K562 (cell line): ENCODE measurements around the gene PLEKHH3. TPM values are rescaled to one million over a fixed set of nuclear protein-coding genes. Genes with fewer than 3 reads are reported as not detected.
A peak's percentile ranks its signal among the peaks of the same experiment; 100 is the strongest.

Source experiments
- ATAC-seq: fragments of 200-7000 bp; cut with Tn5 transposase; 3 replicates; pipeline ENCODE4 v1.9.1; 2020; ENCODE audit warnings: moderate library complexity
- BruUV-seq: library from RNA; stranded (reverse); fragments of 400-500 nt; replicated peaks from 2 replicates; lab custom pipeline; 2021; lab: Mats Ljungman, UMichigan
- CTCF ChIA-PET: fragments of 300-600 bp; formaldehyde crosslinking; extraction: SDS; loops from one replicate; lab custom pipeline; 2021; ENCODE audit warnings: low intra/inter-chr PET ratio; lab: Yijun Ruan, JAX
- POLR2A ChIA-PET: fragments of 300-600, 350-650 bp; sonication (Branson Sonifier 250); formaldehyde crosslinking; extraction: SDS; loops from one replicate; lab custom pipeline; 2021; ENCODE audit warnings: antibody characterized with exemption, inconsistent platforms; lab: Yijun Ruan, JAX
- DNase-seq, 4 experiments: peaks; one replicate each; pipeline versions ENCODE4 v3.0.0 to v3.0.0-alpha.2; 2011 to 2018; ENCODE audit warnings: low spot score in 3 of 4, mixed read lengths in 3 of 4; ENCODE audit errors: extremely low read depth in 1 of 4
- FAIRE-seq: peaks from 2 replicates; lab custom pipeline; 2011; peaks lifted over from hg19 to GRCh38; lab: Jason Lieb, UNC
- H2AFZ ChIP-seq: 2 replicates; pipeline ENCODE4 v1.6.0; 2011; ENCODE audit warnings: low read depth, low read length, control low read depth, inconsistent platforms
- H3K27ac ChIP-seq: fragments of 200-600 bp; 3 replicates; pipeline ENCODE4 v1.8.0; 2011; ENCODE audit warnings: low read depth, mild to moderate bottlenecking, control low read depth, inconsistent platforms, low read length, moderate library complexity, mixed read lengths; ENCODE audit errors: extremely low read depth
- H3K27me3 ChIP-seq, 2 experiments: fragments of 300-600 bp in 1 of 2; 2 replicates in 1 of 2; 3 replicates in 1 of 2; pipeline versions ENCODE4 v1.6.0 to v1.8.0; 2011; ENCODE audit warnings: inconsistent platforms in 2 of 2, low read length in 2 of 2, mild to moderate bottlenecking in 1 of 2, mixed read lengths in 1 of 2, moderate library complexity in 1 of 2; ENCODE audit not compliant: control insufficient read depth in 2 of 2, insufficient read depth in 2 of 2
- H3K36me3 ChIP-seq: fragments of 300-600 bp; 3 replicates; pipeline ENCODE4 v1.8.0; 2011; ENCODE audit warnings: mild to moderate bottlenecking, low read length, inconsistent platforms; ENCODE audit not compliant: control insufficient read depth, insufficient read depth
- H3K4me1 ChIP-seq, 2 experiments: fragments of 200-600 bp in 1 of 2; replicated peaks in 1 of 2; 2 replicates in 1 of 2; 3 replicates in 1 of 2; pipeline versions ENCODE4 v1.5.1 to v1.8.0; 2011; ENCODE audit warnings: inconsistent platforms in 2 of 2, low read length in 2 of 2, mild to moderate bottlenecking in 1 of 2, mixed read lengths in 1 of 2, moderate library complexity in 1 of 2; ENCODE audit not compliant: control insufficient read depth in 2 of 2, insufficient read depth in 2 of 2
- H3K4me2 ChIP-seq: 2 replicates; pipeline ENCODE4 v1.6.1; 2011; ENCODE audit warnings: low read length, control low read depth, inconsistent platforms, mixed read lengths; ENCODE audit not compliant: insufficient read depth
- H3K4me3 ChIP-seq: fragments of 200-600 bp; sonication (generic), shearing (Covaris generic); 2 replicates; pipeline ENCODE4 v1.5.1; 2016; ENCODE audit warnings: control low read depth, inconsistent platforms
- H3K79me2 ChIP-seq: fragments of 200-600 bp; 3 replicates; pipeline ENCODE4 v1.8.0; 2011; ENCODE audit warnings: low read length, inconsistent platforms; ENCODE audit not compliant: control insufficient read depth, insufficient read depth
- H3K9ac ChIP-seq, 2 experiments: 2 replicates each; pipeline versions ENCODE4 v1.6.0 to v1.6.1; 2011; ENCODE audit warnings: low read depth in 2 of 2, low read length in 2 of 2, control low read depth in 1 of 2, inconsistent platforms in 1 of 2, mild to moderate bottlenecking in 1 of 2, mixed read lengths in 1 of 2; ENCODE audit not compliant: insufficient read depth in 1 of 2
- H3K9me1 ChIP-seq: one replicate; pipeline ENCODE4 v1.6.0; 2011; ENCODE audit warnings: inconsistent platforms, mild to moderate bottlenecking, low read length, moderate library complexity; ENCODE audit not compliant: control insufficient read depth, insufficient read depth
- H3K9me3 ChIP-seq: replicated peaks from 2 replicates; pipeline ENCODE4 v1.5.1; 2011; ENCODE audit warnings: low read depth, low read length, inconsistent platforms; ENCODE audit not compliant: control insufficient read depth, insufficient read depth
- H4K20me1 ChIP-seq: replicated peaks from 2 replicates; pipeline ENCODE4 v1.6.1; 2011; ENCODE audit warnings: low read length, inconsistent platforms, mixed read lengths; ENCODE audit not compliant: control insufficient read depth, insufficient read depth
- CCNT2 ChIP-seq: IDR thresholded peaks from 2 replicates; pipeline ENCODE4 v1.6.1; 2011; ENCODE audit warnings: borderline replicate concordance, low read depth, mild to moderate bottlenecking, moderate library complexity, mixed read lengths, low read length; ENCODE audit not compliant: insufficient read length; ENCODE audit errors: extremely low read depth
- CEBPB ChIP-seq: fragments of 450-650 bp; IDR thresholded peaks from 2 replicates; pipeline ENCODE4 v1.6.1; 2016; ENCODE audit warnings: missing genetic modification characterization, missing compliant biosample characterization
- FOXP1 ChIP-seq: sonication (generic); formaldehyde crosslinking; IDR thresholded peaks from 2 replicates; pipeline ENCODE4 v1.8.0; 2022; ENCODE audit warnings: mild to moderate bottlenecking, missing genetic modification reagents
- FUS ChIP-seq: fragments of 200-400 bp; formaldehyde crosslinking; optimal IDR thresholded peaks from 2 replicates; pipeline ENCODE3; 2017; ENCODE audit warnings: low read depth, low read length
- HEY1 ChIP-seq: fragments of 250-450 bp; sonication (Bioruptor Pico); IDR thresholded peaks from 2 replicates; pipeline ENCODE4 v1.5.0; 2020; ENCODE audit warnings: mild to moderate bottlenecking, moderate library complexity, borderline replicate concordance
- HLTF ChIP-seq: fragments of 450-650 bp; IDR thresholded peaks from 2 replicates; pipeline ENCODE4 v1.6.1; 2016
- NFRKB ChIP-seq: fragments of 450-650 bp; IDR thresholded peaks from 2 replicates; pipeline ENCODE4 v1.6.1; 2016; ENCODE audit warnings: low read depth
- PHTF2 ChIP-seq: fragments of 250-450 bp; sonication (Bioruptor Pico); IDR thresholded peaks from 2 replicates; pipeline ENCODE4 v1.5.0; 2021; ENCODE audit warnings: mild to moderate bottlenecking
- POLR2AphosphoS2 ChIP-seq: IDR thresholded peaks from 2 replicates; pipeline ENCODE4 v1.6.1; 2012; ENCODE audit warnings: low read length, improper control_type of control experiment
- SMARCE1 ChIP-seq: fragments of 450-650 bp; IDR thresholded peaks from 2 replicates; pipeline ENCODE4 v1.7.1; 2016; ENCODE audit warnings: mild to moderate bottlenecking
- ZFP1 ChIP-seq: fragments of 450-650 bp; formaldehyde crosslinking; IDR thresholded peaks from 2 replicates; pipeline ENCODE4 v1.4.0; 2020; ENCODE audit warnings: mild to moderate bottlenecking, mixed read lengths
- ZNF699 ChIP-seq: fragments of 250-450 bp; sonication (Bioruptor Pico); IDR thresholded peaks from 2 replicates; pipeline ENCODE4 v1.8.0; 2021; ENCODE audit warnings: mild to moderate bottlenecking, moderate library complexity; ENCODE audit not compliant: insufficient replicate concordance
- ZNF77 ChIP-seq: fragments of 250-450 bp; sonication (Bioruptor Pico); IDR thresholded peaks from 2 replicates; pipeline ENCODE4 v1.5.0; 2020
- WGBS: fragments of 100-300 bp; shearing (Covaris generic); methylation state at CpG from one replicate; pipeline ENCODE4 v1.1.6; 2016; ENCODE audit warnings: low coverage, mixed read lengths; ENCODE audit not compliant: insufficient coverage; ENCODE audit errors: missing lambda C conversion rate; 5-methylcytosine and 5-hydroxymethylcytosine counted together
- in situ Hi-C: fragments of 300-500 bp; cut with MboI; formaldehyde crosslinking; loops from 4 replicates; pipeline ENCODE4 v1.15.0; 2018; ENCODE audit warnings: inconsistent platforms, mixed read lengths
- intact Hi-C: fragments of 100-400 bp; cut with micrococcal nuclease; formaldehyde crosslinking; loops from 2 replicates; pipeline ENCODE4 v1.14.2; 2022
- polyA plus RNA-seq, 8 experiments: library from polyadenylated mRNA; depleted of rRNA in 4 of 8; stranded (reverse) in 5 of 8; unstranded in 3 of 8; fragments of >200 nt; fragmentation: Nextera tagmentation in 2 of 8; fragmentation: Illumina TruSeq in 1 of 8; extraction: Ambion mirVana in 2 of 8; extraction: Trizol in 1 of 8; gene quantifications; 2 replicates each; pipeline versions ENCODE4 v1.2.1 to v1.2.3, GENCODE V29; 2011 to 2014; ENCODE audit warnings: inconsistent platforms in 1 of 8, missing spikeins in 1 of 8
- total RNA-seq, 7 experiments: library from RNA; depleted of rRNA in 6 of 7; stranded (reverse); fragments of >200 nt in 6 of 7; fragmentation: Illumina TruSeq in 2 of 7; extraction: Trizol in 2 of 7; gene quantifications; 2 replicates each; pipeline versions ENCODE4 v1.2.1 to v1.2.3, GENCODE V29; 2011 to 2021; ENCODE audit warnings: low replicate concordance in 1 of 7
- TF ChIP-seq, protein P1 (sequence below): fragments of 450-650 bp; formaldehyde crosslinking; IDR thresholded peaks from 2 replicates; pipeline ENCODE4 v1.4.0; 2020; ENCODE audit warnings: mild to moderate bottlenecking
- TF ChIP-seq, protein P2 (sequence below), 2 experiments: fragments of 450-650 bp; conservative IDR thresholded peaks; 2 replicates each; pipeline ENCODE4 v1.6.1; 2017; ENCODE audit warnings: mild to moderate bottlenecking in 2 of 2, moderate library complexity in 2 of 2
- TF ChIP-seq, protein P3 (sequence below): fragments of 150-350 bp; IDR thresholded peaks from 2 replicates; pipeline ENCODE4 v1.6.1; 2014; ENCODE audit warnings: low read depth, mild to moderate bottlenecking, low read length, borderline replicate concordance

Gene PLEKHH3
- total and polyA plus RNA-seq, 9 of the 15 experiments (the other 6 are each of a cell fraction or from before 2014, with no cell fraction given) = 0.58 to 34.5 (median 5.0) TPM

DNA sequence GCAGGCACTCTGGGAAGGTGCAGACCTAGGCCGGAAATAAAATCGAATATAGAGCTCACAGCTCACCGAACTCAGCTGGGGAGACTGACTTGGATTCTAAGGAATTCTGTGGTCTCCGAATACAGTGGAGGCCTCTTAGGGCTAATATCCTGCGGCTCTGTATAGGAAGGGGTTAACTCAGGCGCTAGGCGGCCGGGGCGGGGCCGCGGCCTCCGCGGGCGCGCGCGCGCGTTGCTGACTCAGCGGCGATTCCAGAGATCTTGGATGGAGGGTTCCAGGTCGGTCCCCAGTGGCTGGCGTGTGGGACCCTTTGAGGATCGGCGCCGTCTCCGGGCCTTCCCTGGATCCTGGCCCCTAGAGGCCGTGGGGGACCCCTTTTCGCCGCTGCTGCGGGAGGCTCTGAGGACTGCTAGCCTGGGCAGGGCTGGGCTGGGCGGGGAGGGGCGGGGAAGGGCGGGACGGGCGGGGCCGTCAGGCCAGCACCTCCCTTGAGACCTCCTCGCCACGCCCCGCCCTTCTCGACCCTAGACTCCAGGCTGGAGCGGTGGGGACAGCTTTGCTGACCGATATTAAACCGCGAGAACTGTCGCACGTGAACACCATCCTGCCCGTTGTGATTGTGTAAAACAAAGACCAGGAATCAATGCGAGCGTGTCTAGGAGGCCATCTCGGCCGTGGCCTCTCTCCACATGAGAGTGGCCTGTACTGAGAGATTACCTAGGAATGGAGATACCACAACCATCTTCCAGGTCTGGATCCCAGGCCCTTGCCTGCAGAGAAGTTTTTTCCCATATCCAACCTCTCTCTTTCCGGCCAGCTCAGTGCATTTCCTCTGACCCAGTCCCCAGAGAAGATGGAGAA is 1.4 kb upstream of the PLEKHH3 start:
- under 1% methylated on average over 39 of the region's 53 CpGs for WGBS
- Histone ChIP-seq H3K27ac (peak overlapping the region; percentile 95), H3K4me2 (peak overlapping the region; percentile 90), H3K9ac (peak overlapping the region; percentile 84 to 89), H3K79me2 (peaks cover 36% of the 10 kb centered on the region), H3K4me3 (peak overlapping the region; percentile 60), H3K27me3 (no peaks in the 10 kb centered on the region), H4K20me1 (peaks cover 5% of the 10 kb centered on the region), H3K9me3 (no peaks in the 10 kb centered on the region), H3K4me1 (peaks cover 42 to 84% of the 10 kb centered on the region in 2 experiments), H3K36me3 (peaks cover 11% of the 10 kb centered on the region; the same call in 1 of the 3 replicates), H2AFZ (peak overlapping the region; percentile 76), H3K9me1 (no peaks in the 10 kb centered on the region)
- peak; percentile 66 for ATAC-seq
- BruUV-seq = no TSS peak
- in situ Hi-C loops (no loop called here), intact Hi-C loops (loop anchor here (1.0 to 5.0 kb wide), 3 partner anchors 21 to 71 kb away; partner anchors contain the start of genes RETREG3 and TUBG1)
- peak; percentile 88 to 96 (median 92) for DNase-seq
- ChIA-PET CTCF (no interaction called here), POLR2A (interaction anchor here (0.6 to 3.2 kb wide), 12 partner anchors 9 to 116 kb away, joined by 3 to 24 read pairs (median 4); partner anchors contain the start of genes PSMC3IP and RETREG3)
- FAIRE-seq = peak; percentile 95
- TF ChIP-seq POLR2AphosphoS2 (no peak), ZNF77 (no peak), CEBPB (peak; percentile 48; the same call in 1 of the 2 replicates), ZNF699 (CRISPR knock-in tag) (no peak), FUS (no peak), SMARCE1 (no peak), HLTF (no peak), NFRKB (peak; percentile 69), ZFP1 (no peak), HEY1 (CRISPR knock-in tag) (no peak), FOXP1 (CRISPR knock-in tag) (no peak), CCNT2 (peak; percentile 95), PHTF2 (CRISPR knock-in tag) (no peak)
- TF ChIP-seq, protein P1, sequence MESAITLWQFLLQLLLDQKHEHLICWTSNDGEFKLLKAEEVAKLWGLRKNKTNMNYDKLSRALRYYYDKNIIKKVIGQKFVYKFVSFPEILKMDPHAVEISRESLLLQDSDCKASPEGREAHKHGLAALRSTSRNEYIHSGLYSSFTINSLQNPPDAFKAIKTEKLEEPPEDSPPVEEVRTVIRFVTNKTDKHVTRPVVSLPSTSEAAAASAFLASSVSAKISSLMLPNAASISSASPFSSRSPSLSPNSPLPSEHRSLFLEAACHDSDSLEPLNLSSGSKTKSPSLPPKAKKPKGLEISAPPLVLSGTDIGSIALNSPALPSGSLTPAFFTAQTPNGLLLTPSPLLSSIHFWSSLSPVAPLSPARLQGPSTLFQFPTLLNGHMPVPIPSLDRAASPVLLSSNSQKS = no peak
- TF ChIP-seq, protein P2, sequence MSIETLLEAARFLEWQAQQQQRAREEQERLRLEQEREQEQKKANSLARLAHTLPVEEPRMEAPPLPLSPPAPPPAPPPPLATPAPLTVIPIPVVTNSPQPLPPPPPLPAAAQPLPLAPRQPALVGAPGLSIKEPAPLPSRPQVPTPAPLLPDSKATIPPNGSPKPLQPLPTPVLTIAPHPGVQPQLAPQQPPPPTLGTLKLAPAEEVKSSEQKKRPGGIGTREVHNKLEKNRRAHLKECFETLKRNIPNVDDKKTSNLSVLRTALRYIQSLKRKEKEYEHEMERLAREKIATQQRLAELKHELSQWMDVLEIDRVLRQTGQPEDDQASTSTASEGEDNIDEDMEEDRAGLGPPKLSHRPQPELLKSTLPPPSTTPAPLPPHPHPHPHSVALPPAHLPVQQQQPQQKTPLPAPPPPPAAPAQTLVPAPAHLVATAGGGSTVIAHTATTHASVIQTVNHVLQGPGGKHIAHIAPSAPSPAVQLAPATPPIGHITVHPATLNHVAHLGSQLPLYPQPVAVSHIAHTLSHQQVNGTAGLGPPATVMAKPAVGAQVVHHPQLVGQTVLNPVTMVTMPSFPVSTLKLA (conservative IDR thresholded peaks at IDR 0.05) = peak in 1 of 2 experiments; percentile 69
- TF ChIP-seq, protein P3, sequence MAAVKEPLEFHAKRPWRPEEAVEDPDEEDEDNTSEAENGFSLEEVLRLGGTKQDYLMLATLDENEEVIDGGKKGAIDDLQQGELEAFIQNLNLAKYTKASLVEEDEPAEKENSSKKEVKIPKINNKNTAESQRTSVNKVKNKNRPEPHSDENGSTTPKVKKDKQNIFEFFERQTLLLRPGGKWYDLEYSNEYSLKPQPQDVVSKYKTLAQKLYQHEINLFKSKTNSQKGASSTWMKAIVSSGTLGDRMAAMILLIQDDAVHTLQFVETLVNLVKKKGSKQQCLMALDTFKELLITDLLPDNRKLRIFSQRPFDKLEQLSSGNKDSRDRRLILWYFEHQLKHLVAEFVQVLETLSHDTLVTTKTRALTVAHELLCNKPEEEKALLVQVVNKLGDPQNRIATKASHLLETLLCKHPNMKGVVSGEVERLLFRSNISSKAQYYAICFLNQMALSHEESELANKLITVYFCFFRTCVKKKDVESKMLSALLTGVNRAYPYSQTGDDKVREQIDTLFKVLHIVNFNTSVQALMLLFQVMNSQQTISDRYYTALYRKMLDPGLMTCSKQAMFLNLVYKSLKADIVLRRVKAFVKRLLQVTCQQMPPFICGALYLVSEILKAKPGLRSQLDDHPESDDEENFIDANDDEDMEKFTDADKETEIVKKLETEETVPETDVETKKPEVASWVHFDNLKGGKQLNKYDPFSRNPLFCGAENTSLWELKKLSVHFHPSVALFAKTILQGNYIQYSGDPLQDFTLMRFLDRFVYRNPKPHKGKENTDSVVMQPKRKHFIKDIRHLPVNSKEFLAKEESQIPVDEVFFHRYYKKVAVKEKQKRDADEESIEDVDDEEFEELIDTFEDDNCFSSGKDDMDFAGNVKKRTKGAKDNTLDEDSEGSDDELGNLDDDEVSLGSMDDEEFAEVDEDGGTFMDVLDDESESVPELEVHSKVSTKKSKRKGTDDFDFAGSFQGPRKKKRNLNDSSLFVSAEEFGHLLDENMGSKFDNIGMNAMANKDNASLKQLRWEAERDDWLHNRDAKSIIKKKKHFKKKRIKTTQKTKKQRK = no peak
